GM10266 (cell line): ENCODE measurements around the gene NBEA.

Source experiments
- DNase-seq: peaks from one replicate; pipeline ENCODE4 v3.0.0; 2012; ENCODE audit errors: extremely low spot score
- TF ChIP-seq, protein P1 (sequence below): IDR thresholded peaks from 2 replicates; pipeline ENCODE4 v1.5.1; 2012; ENCODE audit warnings: mild to moderate bottlenecking, low read depth; ENCODE audit not compliant: control insufficient read depth, insufficient read depth; ENCODE audit errors: missing control alignments

Gene NBEA

DNA sequence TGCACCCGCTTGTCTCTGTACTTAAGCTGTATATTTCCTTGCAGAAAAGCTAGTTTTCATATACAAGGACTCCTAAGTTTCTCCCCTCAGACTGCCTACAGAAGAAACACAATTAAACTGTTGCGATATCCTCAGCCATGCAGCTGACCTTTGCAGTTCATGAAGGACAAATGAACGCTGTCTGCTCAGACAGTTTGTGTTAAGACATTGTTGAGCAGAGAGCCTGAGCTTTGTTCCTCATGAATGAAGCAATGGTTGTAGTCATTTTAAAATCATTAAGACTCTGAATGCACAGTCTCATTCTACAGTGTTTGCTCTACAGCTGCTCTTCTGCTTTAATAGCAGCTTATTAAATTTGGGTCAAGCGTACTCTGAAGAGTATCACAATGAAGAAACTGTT, 557.6 kb downstream of the NBEA start:
- TF ChIP-seq, protein P1, sequence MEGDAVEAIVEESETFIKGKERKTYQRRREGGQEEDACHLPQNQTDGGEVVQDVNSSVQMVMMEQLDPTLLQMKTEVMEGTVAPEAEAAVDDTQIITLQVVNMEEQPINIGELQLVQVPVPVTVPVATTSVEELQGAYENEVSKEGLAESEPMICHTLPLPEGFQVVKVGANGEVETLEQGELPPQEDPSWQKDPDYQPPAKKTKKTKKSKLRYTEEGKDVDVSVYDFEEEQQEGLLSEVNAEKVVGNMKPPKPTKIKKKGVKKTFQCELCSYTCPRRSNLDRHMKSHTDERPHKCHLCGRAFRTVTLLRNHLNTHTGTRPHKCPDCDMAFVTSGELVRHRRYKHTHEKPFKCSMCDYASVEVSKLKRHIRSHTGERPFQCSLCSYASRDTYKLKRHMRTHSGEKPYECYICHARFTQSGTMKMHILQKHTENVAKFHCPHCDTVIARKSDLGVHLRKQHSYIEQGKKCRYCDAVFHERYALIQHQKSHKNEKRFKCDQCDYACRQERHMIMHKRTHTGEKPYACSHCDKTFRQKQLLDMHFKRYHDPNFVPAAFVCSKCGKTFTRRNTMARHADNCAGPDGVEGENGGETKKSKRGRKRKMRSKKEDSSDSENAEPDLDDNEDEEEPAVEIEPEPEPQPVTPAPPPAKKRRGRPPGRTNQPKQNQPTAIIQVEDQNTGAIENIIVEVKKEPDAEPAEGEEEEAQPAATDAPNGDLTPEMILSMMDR, result no peak

DNA sequence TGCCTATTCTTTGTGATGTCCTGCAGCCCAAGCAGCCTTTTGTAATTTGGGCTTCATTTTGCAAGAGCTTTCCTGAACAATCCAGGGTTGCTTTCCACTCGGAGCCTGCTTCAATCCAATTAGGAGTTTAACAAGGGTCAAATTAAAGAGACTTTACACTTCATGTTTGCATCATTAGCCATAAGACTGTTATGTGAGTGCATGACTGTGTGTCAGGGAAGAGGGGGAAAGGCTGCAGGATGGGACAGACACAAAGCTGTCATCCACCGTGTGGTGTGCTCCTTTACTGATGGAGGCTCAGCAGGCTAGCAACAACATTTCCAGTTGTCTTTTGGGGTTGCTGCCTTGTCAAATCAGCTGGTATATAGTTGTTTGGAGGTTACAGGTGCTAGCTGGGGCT, 558.1 kb downstream of the NBEA start:
- TF ChIP-seq, protein P1, result no peak
- DNase-seq, result no peak

More for the DNA sequence above, 557.6 kb downstream of the NBEA start:
- no peak for DNase-seq

DNA sequence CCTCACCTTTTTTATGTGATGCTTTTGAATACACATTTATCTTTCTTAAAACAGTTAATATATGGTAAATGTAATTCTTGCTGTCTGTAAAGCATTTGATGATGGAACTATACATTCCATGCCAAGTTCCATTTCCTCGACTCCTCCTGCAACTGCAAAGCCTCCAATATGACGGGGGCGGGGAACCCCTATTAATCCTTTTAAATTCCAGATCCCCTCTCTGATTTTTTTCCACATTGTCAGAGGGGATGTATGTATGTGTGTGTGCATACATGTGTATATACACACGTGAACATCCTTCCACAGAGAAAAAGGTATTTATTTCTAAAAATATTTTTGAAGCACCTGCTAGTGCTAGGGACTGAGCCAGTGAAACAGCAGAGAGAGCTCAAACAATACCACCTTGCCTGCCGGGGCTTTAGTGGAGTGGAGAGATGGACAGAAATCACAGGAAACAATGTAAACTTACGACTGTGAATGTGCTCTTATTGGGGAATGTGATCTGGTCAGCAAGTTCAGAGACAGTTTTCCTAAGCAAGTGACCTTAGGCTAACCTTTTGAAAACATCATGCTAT, 559.7 kb downstream of the NBEA start:
- TF ChIP-seq, protein P1, result no peak
- no peak for DNase-seq

DNA sequence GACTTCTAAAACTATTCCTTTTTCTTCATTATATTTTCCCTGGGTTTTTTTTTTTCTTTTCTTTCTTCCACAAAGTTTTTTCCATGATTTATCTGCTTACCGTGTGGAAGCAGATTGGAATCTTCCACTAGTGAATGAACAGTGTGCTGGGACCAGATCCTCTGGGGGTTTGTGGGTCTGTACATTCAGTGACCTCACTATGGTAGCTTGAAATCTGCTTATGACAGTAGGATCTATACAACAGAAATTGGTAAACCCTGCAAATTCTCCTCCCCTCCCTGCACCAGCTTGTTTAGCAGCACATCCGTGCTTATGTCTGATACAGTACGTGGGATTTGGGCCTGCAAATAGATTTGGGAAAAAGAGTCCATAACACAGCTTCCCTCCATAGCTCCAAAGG, 560.4 kb downstream of the NBEA start:
- no peak for DNase-seq
- TF ChIP-seq, protein P1, result no peak

DNA sequence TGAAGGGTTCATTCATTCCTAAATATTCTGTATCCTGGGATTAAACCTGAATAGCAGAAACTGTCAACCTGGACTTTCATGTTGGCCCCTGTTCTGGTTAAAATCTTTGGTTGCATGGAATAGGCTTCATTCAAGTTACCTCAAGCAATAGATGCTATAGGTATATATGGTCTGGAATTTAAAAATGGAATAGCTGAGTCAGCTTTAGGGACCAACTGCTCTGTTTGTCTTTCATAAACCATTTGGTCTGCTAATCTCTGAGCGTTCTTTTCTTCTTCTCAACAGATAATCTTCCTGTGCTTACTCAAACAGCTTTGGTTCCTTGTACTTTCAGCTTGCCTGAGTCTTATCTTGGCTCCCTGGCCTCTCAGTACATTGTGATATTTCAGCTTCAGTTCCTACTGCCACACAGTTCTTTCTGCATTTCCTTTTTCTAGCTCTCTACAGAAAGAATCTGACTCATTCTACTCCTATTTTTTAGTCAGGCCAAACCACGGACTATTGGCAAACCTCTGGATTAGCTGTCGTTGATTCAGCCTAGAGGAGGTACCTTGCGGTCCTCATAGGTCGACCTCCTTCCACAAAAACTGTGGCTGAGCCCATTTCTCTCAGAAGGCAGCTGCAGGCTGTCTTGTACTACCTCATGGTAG, 570.3 kb downstream of the NBEA start:
- TF ChIP-seq, protein P1, result no peak

DNA sequence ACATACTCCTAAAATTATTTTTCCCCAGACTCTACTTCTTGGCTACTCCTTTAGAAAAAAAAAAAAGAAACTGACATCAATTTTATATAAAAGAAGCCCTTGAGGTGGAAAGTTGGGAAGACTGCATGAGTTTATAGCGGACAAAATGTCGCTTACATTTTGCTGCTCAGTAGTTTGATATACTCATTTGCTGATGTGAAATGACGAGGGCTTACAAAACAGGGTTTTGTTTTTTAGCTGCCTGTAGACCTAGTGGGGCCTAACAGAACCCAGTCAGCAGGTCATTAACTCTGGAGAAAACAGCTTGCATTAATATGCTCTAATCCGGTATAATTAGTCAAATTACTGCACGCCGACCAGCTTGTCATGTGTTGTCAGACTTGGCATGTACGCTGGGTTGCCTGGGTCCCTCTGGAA, 572.0 kb downstream of the NBEA start:
- no peak for DNase-seq
- TF ChIP-seq, protein P1, result no peak

More for the DNA sequence above, 570.3 kb downstream of the NBEA start:
- DNase-seq, result no peak

DNA sequence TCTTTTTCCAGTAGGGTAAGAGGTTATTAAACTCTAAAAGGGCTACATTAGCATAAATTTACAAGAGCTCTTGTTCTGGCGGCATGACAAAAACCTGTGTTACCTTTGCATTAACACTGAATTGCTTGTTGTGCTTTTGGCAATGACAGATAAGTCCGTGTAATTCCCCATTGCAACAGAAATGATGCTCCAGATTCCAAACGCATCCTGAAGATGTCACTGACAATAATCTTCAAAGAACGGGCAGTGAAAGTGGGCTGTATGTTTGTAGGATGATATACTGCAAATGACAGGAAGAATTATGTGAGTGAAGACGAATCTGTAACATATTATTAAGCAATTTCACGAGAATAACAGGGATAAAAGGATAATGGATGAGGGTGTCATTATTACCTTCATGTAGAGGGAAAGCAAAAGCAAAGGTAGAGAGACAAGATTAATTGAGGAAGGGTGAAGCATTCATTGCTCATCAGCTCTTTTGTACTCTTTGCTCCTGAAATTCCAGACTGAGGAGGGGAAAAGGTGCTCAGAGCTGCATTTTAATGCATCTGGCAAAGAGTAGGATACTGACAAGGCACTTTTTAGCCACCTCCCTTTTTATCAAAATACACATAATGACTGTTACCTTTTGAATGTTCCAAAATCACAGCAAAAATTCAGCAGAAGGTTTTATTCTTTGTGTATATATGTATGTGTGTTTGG, 572.9 kb downstream of the NBEA start:
- TF ChIP-seq, protein P1, result no peak
- DNase-seq, result no peak
